Measurements from ENCODE around the gene DDX49.

DNA sequence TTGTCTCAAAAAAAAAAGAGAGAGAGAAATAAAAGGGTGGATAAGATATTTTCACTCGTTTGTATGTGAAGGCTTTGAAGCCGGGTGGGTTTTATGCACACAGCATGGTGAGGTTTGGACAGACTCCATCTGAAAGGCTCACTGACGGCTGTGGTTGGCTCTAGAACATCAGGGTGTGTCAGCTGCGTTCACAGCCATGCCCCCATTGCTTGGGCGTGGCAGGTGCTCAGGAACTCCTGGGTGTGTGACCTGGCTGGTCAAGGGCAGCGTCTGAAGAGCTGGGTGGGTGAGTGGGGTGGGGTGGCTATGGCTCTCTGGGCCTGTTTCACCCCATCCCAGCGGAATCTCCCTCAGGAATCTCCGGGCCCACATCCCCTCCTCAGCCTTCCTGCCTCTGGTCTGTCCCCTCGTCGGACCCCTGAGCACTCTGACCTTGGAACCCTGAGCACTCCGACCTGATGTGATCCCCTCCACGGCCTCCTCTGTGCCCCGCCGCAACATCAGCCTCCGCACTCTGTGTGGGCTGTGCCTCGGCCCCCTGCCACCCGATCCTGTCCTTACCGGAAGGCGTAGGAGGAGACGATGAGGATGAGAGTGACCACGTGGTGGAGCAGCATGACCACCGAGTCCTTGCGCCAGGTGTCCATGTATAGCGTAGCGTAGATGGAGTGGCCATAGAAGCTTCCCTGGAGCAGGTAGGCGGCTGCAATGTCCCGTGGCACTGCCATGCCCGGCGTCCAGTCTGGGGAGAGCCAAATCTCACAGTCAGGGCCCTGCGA is 35.8 kb upstream of the DDX49 start:
- TF ChIP-seq GABPA (tag; conservative IDR thresholded peaks at IDR 0.05; ENCODE audit: low read depth): no peak
- no peak for TF ChIP-seq SETDB1 (IDR thresholded peaks at IDR 0.05; ENCODE audit: low read length)
- TF ChIP-seq, protein P1, sequence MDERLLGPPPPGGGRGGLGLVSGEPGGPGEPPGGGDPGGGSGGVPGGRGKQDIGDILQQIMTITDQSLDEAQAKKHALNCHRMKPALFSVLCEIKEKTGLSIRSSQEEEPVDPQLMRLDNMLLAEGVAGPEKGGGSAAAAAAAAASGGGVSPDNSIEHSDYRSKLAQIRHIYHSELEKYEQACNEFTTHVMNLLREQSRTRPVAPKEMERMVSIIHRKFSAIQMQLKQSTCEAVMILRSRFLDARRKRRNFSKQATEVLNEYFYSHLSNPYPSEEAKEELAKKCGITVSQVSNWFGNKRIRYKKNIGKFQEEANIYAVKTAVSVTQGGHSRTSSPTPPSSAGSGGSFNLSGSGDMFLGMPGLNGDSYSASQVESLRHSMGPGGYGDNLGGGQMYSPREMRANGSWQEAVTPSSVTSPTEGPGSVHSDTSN (CRISPR knock-in tag; IDR thresholded peaks at IDR 0.05; ENCODE audit: low read depth): no peak
- TF ChIP-seq, protein P1 (tag; conservative IDR thresholded peaks at IDR 0.05; ENCODE audit: low read depth): no peak
- TF ChIP-seq FOXM1 (IDR thresholded peaks at IDR 0.05; ENCODE audit: low read depth): no peak
- TF ChIP-seq FOXM1 (CRISPR knock-in tag; IDR thresholded peaks at IDR 0.05; ENCODE audit: low read depth): no peak
- no peak for TF ChIP-seq PTRF (tag; IDR thresholded peaks at IDR 0.05)
- no peak for TF ChIP-seq EZH2 (IDR thresholded peaks at IDR 0.05; ENCODE audit: borderline replicate concordance, low read depth, low read length)

Data from K562 (cell line).